Liver (tissue), 9 donors: ENCODE results near the gene LY6G6C. TPM values are rescaled to one million over a fixed set of nuclear protein-coding genes. Genes with fewer than 3 reads are reported as not detected.
A peak's percentile ranks its signal among the peaks of the same experiment; 100 is the strongest.

Source experiments
- DNase-seq: peaks from one replicate; pipeline ENCODE4 v3.0.0-alpha.2; 2017; ENCODE audit warnings: low spot score
- H3K27ac ChIP-seq, 2 donors: one replicate each; pipeline ENCODE4 v1.7.0; 2013; ENCODE audit warnings: inconsistent platforms in 2 of 2, low read length in 2 of 2, control low read depth in 1 of 2, low read depth in 1 of 2, mild to moderate bottlenecking in 1 of 2
- H3K27me3 ChIP-seq, 4 donors: one replicate each; pipeline versions ENCODE4 v1.6.1 to v1.7.0; 2013; ENCODE audit warnings: low read length in 3 of 4, inconsistent platforms in 1 of 4, mild to moderate bottlenecking in 1 of 4, moderate library complexity in 1 of 4; ENCODE audit not compliant: control insufficient read depth in 4 of 4, insufficient read depth in 4 of 4
- H3K36me3 ChIP-seq, 4 donors: one replicate each; pipeline versions ENCODE4 v1.6.1 to v1.7.0; 2013; ENCODE audit warnings: low read length in 3 of 4, mild to moderate bottlenecking in 3 of 4, low read depth in 1 of 4, moderate library complexity in 1 of 4; ENCODE audit not compliant: control insufficient read depth in 4 of 4, insufficient read depth in 3 of 4
- H3K4me1 ChIP-seq, 4 donors: one replicate each; pipeline versions ENCODE4 v1.6.1 to v1.7.0; 2013; ENCODE audit warnings: low read length in 3 of 4, mild to moderate bottlenecking in 3 of 4, moderate library complexity in 1 of 4; ENCODE audit not compliant: control insufficient read depth in 4 of 4, insufficient read depth in 4 of 4
- H3K4me3 ChIP-seq, 3 donors: one replicate each; pipeline versions ENCODE4 v1.6.1 to v1.7.0; 2013; ENCODE audit warnings: low read length in 3 of 3, control low read depth in 1 of 3, low read depth in 1 of 3, mild to moderate bottlenecking in 1 of 3
- H3K9ac ChIP-seq, 2 donors: one replicate each; pipeline ENCODE4 v1.7.0; 2013; ENCODE audit warnings: low read length in 2 of 2, mild to moderate bottlenecking in 2 of 2, moderate library complexity in 2 of 2, control low read depth in 1 of 2, low read depth in 1 of 2
- H3K9me3 ChIP-seq, 4 donors: one replicate each; pipeline versions ENCODE4 v1.6.1 to v1.7.0; 2013; ENCODE audit warnings: low read length in 3 of 4; ENCODE audit not compliant: control insufficient read depth in 4 of 4
- ATF3 ChIP-seq: IDR thresholded peaks from 2 replicates; pipeline ENCODE4 v1.6.1; 2016; ENCODE audit warnings: antibody characterized with exemption
- CTCF ChIP-seq: fragments of 150-350 bp; IDR thresholded peaks from 2 replicates; pipeline ENCODE4 v1.5.1; 2017; ENCODE audit warnings: improper control_type of control experiment, low read depth, low read length; ENCODE audit not compliant: missing input control
- EGR1 ChIP-seq, 2 donors: IDR thresholded peaks; 2 replicates each; pipeline ENCODE4 v1.6.1; 2016 to 2018; ENCODE audit warnings: antibody characterized with exemption in 2 of 2, low read depth in 2 of 2
- FOXA1 ChIP-seq: IDR thresholded peaks from 2 replicates; pipeline ENCODE4 v1.6.1; 2016; ENCODE audit warnings: antibody characterized with exemption
- FOXA2 ChIP-seq: IDR thresholded peaks from 2 replicates; pipeline ENCODE4 v1.6.1; 2016; ENCODE audit warnings: antibody characterized with exemption
- GABPA ChIP-seq, 2 donors: IDR thresholded peaks in 1 of 2; conservative IDR thresholded peaks in 1 of 2; 2 replicates each; pipeline ENCODE4 v1.6.1; 2016; ENCODE audit warnings: antibody characterized with exemption in 2 of 2, mild to moderate bottlenecking in 1 of 2, moderate library complexity in 1 of 2
- HNF4A ChIP-seq, 2 donors: conservative IDR thresholded peaks; 2 replicates each; pipeline ENCODE4 v1.6.1; 2016; ENCODE audit warnings: antibody characterized with exemption in 2 of 2, mild to moderate bottlenecking in 2 of 2
- HNF4G ChIP-seq: IDR thresholded peaks from 2 replicates; pipeline ENCODE4 v1.6.1; 2016; ENCODE audit warnings: antibody characterized with exemption
- JUND ChIP-seq, 2 donors: IDR thresholded peaks; 2 replicates each; pipeline ENCODE4 v1.6.1; 2016; ENCODE audit warnings: antibody characterized with exemption in 2 of 2
- MAX ChIP-seq: IDR thresholded peaks from 2 replicates; pipeline ENCODE4 v1.6.1; 2016; ENCODE audit warnings: antibody characterized with exemption
- NR2F2 ChIP-seq: IDR thresholded peaks from 2 replicates; pipeline ENCODE4 v1.6.1; 2016; ENCODE audit warnings: antibody characterized with exemption
- RAD21 ChIP-seq, 2 donors: IDR thresholded peaks; 2 replicates each; pipeline ENCODE4 v1.6.1; 2016; ENCODE audit warnings: antibody characterized with exemption in 2 of 2, mild to moderate bottlenecking in 2 of 2
- REST ChIP-seq: IDR thresholded peaks from 2 replicates; pipeline ENCODE4 v1.6.1; 2016; ENCODE audit warnings: antibody characterized with exemption, mild to moderate bottlenecking
- RXRA ChIP-seq, 2 donors: IDR thresholded peaks; 2 replicates each; pipeline ENCODE4 v1.6.1; 2017 to 2018; ENCODE audit warnings: antibody characterized with exemption in 2 of 2, mild to moderate bottlenecking in 1 of 2
- SP1 ChIP-seq: IDR thresholded peaks from 2 replicates; pipeline ENCODE4 v1.6.1; 2018; ENCODE audit warnings: antibody characterized with exemption, mild to moderate bottlenecking
- TAF1 ChIP-seq: conservative IDR thresholded peaks from 2 replicates; pipeline ENCODE4 v1.6.1; 2016; ENCODE audit warnings: antibody characterized with exemption, mild to moderate bottlenecking
- YY1 ChIP-seq: IDR thresholded peaks from 2 replicates; pipeline ENCODE4 v1.6.1; 2016; ENCODE audit warnings: antibody characterized with exemption, mild to moderate bottlenecking
- ZBTB33 ChIP-seq: IDR thresholded peaks from 2 replicates; pipeline ENCODE4 v1.6.1; 2016; ENCODE audit warnings: antibody characterized with exemption
- WGBS: extraction: QIAGEN DNeasy Blood & Tissue Kit; methylation state at CpG from one replicate; pipeline ENCODE4 v1.1.7; 2013; 5-methylcytosine and 5-hydroxymethylcytosine counted together
- polyA plus RNA-seq, 2 donors: library from polyadenylated mRNA; stranded (reverse) in 1 of 2; unstranded in 1 of 2; fragments of 200-250 nt in 1 of 2; fragments of >200 nt in 1 of 2; fragmentation: Nextera tagmentation in 1 of 2; extraction: Ambion mirVana in 1 of 2; gene quantifications; one replicate each; pipeline versions ENCODE4 v1.2.1 to v1.2.3, GENCODE V29; 2013 to 2015
- total RNA-seq, 2 donors: library from RNA; depleted of rRNA; stranded (reverse); fragments of >200 nt; gene quantifications; one replicate each; pipeline ENCODE4 v1.2.3, GENCODE V29; 2014
- donor health status: healthy.
- donor health status: healthy.
- donor health status: healthy.
- donor health status: healthy.
- donor health status: healthy.

The LY6G6C gene
- total and polyA plus RNA-seq, 4 donors = not detected

GRCh38 chr6:31680226-31681134 is 41.1 kb downstream of the LY6G6C start, which contains the start of gene LY6G5C:
Gene LY6G5C (minus strand): TSS chr6:31681067. CDS start chr6:31680373, 694 bp downstream.
- peak; percentile 76 for DNase-seq
- Histone ChIP-seq H3K27ac (peak within 1 kb of the TSS; percentile 16 to 51), H3K36me3 (peaks cover 0 to 2% (median 0%) of the 10 kb centered on the region in 4 donors), H3K27me3 (no peaks in the 10 kb centered on the region), H3K9me3 (no peaks in the 10 kb centered on the region), H3K4me1 (peaks cover 1 to 22% (median 14%) of the 10 kb centered on the region in 4 donors), H3K4me3 (peak within 1 kb of the TSS in 2 of 3 donors; percentile 42 to 59), H3K9ac (peak within 1 kb of the TSS; percentile 20 to 49)
- 15% methylated on average over 17 of the region's 17 CpGs for WGBS
- TF ChIP-seq RAD21 (IDR thresholded peaks at IDR 0.05) (peak; percentile 95 to 96), FOXA2 (no peak), CTCF (peak; percentile 78), YY1 (peak; percentile 95), HNF4G (no peak), MAX (no peak), ZBTB33 (no peak), JUND (IDR thresholded peaks at IDR 0.05) (no peak), NR2F2 (no peak), ATF3 (no peak), GABPA (IDR thresholded peaks at IDR 0.05 in 1 of 2, conservative IDR thresholded peaks at IDR 0.05 in 1 of 2) (no peak), FOXA1 (no peak), SP1 (peak; percentile 44), REST (no peak), TAF1 (no peak), RXRA (IDR thresholded peaks at IDR 0.05) (peak; percentile 69 to 89), HNF4A (conservative IDR thresholded peaks at IDR 0.05) (peak in 1 of 2 donors; percentile 54), EGR1 (IDR thresholded peaks at IDR 0.05; ENCODE audit: low read depth in 2 of 2) (no peak)
